GM21717 (cell line): ENCODE results near the gene ERCC6.

ENCODE experiments used
- ATAC-seq: cut with Tn5 transposase; IDR thresholded peaks from one replicate; pipeline ENCODE4 v1.9.1; 2021; ENCODE audit warnings: mild to moderate bottlenecking, moderate library complexity; ENCODE audit not compliant: unreplicated experiment

ERCC6 gene

DNA sequence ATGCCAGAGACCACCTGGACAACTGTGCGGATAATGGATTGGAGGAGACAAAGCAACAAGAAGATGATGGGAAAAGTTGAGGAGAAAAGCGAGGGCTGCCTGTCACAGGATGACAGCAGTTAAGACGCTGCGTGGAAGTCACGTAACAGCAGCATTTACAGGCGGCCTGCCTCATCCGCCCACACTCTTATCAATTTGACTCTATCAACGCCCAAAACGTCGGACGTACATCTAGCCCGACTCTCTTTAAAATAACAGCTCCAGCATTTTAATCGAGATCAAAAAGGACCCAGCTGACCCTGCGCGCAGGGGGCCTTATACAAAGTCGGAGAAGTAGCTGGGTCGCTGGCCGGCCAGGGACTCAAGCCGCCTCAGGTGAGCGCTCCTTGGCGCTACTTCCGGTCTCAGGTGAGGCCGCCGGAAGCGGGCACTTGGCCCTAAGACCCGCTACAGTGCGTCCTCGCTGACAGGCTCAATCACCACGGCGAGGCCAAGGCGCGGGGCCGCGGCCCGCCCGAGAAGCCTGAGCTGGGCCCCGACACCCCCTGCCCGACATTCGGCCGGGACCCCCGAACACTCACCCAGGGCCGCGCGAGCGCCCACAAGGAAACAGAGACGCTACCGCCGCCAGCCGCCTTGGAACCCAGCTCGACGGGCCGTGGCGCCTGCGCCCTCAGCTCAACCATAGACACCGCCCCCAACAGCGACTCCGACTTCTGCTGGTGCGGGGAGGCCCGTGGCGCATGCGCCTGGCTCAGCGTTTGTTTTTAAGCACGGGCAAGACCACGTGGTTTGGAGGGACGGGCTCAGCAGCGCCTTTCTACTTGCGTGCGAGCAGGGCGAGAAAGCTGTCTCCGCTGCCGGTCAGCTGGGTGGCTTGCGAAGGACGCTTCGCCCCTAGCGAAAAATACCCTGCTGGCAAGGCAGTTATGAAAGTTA is at the start of gene ERCC6:
Gene ERCC6, minus strand, starts transcription at position 741 of the 939 bp plus-strand sequence.
- peak; percentile 82 for ATAC-seq

DNA sequence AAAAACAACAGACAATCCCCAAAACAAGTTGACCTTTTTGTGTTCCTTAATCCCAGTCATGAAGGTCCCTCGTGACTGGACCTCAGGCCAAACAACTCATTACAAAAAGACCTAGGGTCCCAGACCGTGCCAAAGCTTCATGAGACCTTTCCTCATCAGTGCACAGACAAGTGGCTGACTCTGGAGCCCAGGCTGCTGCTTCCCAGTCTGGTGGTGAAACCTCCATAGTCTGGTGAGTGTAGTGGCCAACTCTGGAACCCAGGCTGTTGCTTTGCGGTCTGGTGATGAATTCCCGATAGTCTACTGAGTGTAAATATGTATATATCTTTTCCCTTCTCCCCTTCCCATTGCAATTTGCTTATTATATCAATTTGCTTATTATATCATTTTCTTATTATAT is 49.1 kb upstream of the ERCC6 start:
- ATAC-seq, result no peak

GRCh38 chr10:49585387-49585786 is 46.5 kb upstream of the ERCC6 start:
- ATAC-seq, result no peak

GRCh38 chr10:49579621-49580020 is 40.7 kb upstream of the ERCC6 start:
- no peak for ATAC-seq

DNA sequence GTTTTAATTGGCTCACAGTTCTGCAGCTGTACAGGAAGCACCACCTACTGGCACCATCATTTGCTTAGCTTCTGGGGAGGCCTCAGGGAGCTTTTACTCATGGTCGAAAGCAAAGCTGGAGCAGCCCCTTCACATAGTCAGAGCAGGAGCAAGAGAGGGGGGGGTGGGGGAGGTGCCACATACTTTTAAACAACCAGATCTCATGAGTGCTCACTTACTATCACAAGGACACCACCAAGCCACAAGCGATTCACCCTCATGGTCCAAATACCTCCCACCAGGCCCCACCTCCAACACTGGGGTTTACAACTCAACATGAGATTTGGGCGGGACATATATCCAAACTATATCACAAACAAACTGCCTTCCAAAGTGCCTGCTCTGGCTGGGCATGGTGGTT is 39.5 kb upstream of the ERCC6 start:
- no peak for ATAC-seq

- no peak for ATAC-seq
These were observed 38.4 kb upstream of the ERCC6 start for GRCh38 chr10:49577182-49577925.

DNA sequence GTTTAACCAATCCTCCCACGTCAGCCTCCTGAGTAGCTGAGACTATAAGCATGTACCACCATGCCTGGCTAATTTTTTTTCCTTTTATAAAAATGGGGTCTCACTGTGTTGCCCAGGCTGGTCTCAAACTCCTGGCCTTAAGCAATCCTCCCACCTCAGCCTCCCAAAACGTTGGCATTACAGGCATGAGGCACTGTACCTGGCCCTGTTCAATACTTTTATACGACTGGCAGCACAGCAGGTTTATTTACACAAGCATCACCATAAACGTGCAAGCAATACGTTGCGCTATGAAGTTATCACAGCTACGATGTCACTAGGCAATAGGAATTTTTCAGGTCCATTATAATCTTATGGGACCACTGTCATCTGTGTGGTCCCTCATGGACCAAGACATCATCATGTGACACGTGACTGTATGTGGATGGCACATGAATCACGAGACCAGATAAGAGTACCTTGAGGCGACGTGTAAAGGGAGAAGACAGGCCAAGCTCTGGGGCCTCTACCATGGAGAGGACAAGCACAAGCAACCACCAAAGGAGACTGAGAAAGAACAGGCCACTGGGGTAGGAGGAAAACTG is 36.7 kb upstream of the ERCC6 start:
- ATAC-seq, result no peak

- ATAC-seq, result no peak
These were observed 33.7 kb upstream of the ERCC6 start for GRCh38 chr10:49572594-49573114.

GRCh38 chr10:49571388-49571787 is 32.5 kb upstream of the ERCC6 start:
- no peak for ATAC-seq

GRCh38 chr10:49569031-49569631 is 30.2 kb upstream of the ERCC6 start:
- ATAC-seq, result no peak

DNA sequence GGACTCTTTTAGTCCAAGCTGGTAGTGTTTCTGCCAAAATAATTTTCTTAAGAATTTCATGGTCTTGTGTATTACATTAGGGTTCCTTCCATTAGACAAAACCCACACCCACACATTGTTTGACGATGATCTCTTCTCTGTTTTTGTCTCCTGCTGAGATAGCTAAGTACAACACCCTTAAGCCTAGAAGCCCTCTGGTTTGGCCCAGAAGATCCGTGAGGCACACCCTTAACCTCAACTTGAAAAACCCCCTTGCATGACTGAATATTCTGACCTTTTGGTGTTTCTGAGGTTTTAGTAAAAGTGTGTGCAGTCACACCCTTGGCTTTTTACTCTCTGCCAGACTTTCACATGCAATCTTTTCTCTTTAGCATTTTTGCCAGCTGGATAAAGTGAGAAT is 29.3 kb upstream of the ERCC6 start:
- peak; percentile 69 for ATAC-seq

GRCh38 chr10:49567810-49568209 is 28.9 kb upstream of the ERCC6 start:
- no peak for ATAC-seq

DNA sequence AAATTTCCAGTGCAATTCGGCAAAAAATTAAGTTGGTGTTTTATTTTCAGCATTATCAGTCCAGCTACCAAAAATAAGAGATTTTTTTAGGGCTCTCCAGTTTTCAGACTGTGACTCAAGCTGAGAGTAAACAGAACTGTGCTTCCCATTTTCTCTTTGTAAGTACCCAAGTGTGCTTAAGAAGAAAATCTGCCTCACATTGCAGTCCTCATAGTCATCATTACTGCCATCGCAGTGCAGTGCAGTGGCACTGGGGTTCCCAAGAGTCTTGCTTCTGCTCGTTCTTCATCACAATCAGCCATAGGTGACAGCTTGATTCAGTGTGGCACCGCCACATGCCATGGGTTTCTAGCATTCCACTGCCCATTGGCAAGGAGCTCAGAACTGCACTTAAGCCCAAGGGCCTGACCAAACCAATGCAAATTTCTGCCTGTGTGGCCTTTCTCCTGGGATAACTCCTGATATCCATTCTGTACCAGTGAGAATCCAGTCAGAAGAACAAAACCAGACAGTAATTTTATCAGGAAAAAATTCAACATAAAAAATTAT is 25.6 kb upstream of the ERCC6 start:
- ATAC-seq, result no peak

DNA sequence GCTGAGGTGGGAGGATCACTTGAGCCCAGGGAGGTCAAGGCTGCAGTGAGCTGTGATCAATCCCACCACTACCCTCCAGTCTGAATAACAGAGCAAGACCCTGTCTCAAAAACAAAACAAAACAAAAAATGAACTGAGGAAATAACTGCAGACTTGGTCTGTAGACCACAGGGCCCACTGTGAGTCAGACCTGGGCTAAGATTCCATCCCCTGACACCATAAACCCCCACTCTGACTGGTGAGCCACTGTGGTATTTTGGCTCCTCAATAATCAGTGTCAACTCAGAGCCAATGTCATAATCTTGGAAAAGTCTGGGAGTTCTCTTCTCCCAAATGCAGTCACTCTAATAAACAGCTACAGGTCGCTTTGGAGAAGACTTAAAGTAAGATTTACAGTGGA is 24.0 kb upstream of the ERCC6 start:
- no peak for ATAC-seq

DNA sequence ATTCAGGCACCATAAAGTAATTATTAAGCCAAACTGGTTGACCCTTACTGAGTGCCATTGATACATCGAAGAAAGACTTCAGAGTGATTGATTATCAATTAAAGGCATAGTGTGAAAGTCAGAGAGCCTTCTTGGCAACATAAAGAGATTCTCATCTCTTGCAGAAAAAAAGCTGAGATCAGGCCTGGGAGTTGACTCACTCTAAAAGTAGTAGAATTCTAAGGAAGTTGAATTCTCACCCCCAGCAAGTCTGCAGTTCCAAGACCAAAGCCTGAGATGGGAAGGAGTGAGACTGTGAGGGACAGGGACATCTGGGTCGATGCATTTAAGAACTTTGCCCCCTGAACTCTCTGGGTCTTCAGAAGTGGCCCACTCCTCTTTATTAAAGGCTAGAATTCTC is 21.6 kb upstream of the ERCC6 start:
- ATAC-seq, result no peak

DNA sequence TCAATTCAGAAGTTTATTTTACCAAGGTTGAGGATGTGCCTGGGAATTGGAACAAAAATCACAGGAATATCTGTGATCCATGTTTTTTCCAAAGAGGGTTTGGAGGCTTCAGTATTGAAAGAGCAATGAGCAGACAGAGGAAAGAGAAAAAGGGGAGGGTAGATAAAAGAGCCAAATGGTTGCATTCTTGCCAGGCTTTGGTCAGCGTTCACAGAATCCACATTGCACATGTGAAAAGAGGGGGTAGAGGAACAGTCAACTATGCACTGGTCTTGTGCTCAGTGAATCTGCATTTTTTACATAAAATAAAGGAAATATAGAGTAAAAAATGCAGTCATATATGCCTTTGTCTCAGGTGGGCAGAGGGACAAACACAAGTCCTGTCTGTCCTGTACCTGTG is 20.6 kb upstream of the ERCC6 start:
- ATAC-seq, result no peak

- no peak for ATAC-seq
These were observed 19.3 kb upstream of the ERCC6 start for GRCh38 chr10:49558190-49558589.

GRCh38 chr10:49557681-49558080 is 18.8 kb upstream of the ERCC6 start:
- ATAC-seq, result no peak

DNA sequence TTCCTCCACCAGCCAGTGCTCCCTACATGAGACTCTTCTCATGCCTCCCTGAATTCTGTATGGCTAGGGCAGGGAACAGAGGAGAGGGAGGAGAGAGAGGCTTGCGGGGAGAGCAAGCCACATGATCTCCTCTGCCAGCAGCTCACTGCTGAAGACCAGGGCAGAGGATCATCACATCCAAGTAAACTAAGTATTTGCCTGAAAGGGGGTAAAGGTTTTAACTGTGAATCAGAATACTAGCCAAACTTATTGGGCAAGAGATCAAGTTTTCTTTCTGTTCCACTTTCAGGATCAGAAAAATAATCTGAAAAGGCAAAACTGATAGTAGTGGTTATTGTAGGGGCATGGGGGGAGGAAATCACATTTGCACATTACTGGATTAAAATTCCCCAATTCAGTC is 17.8 kb upstream of the ERCC6 start:
- ATAC-seq, result no peak

DNA sequence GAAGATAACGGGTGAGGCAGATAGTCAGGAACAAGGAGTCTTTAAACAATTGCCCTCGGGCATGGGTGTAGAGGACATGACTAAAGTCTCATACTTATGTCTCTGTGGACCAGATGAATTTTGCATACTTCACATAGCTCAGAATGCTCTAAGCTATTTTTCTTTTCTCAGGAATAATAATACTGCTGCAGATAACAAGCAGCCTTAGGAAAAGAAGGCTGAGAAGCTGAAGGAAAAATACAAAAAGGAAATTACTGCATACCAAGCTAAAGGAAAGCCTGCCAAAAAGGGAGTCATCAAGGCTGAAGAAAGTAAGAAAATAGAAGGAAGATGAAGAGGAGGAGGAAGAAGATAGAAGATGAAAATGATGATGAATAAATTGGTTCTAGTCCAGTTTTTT is 13.4 kb upstream of the ERCC6 start:
- no peak for ATAC-seq

GRCh38 chr10:49550563-49550962 is 11.6 kb upstream of the ERCC6 start:
- ATAC-seq, result no peak
